ENCODE data around the gene HS3ST6. TPM values are rescaled to one million over a fixed set of nuclear protein-coding genes. Genes with fewer than 3 reads are reported as not detected.

The HS3ST6 gene
- total and polyA plus RNA-seq, 2 donors (not counting 3 experiments of a cell fraction or from before 2014, with no cell fraction given), result not detected

GRCh38 chr16:1903845-1904840, 14.1 kb downstream of the HS3ST6 start:
- ChIA-PET CTCF (interaction anchor here (1.5 kb wide), 1 partner anchor 12 kb away, joined by 3 read pairs; no protein-coding TSS in a partner anchor), POLR2A (no interaction called here)
- Histone ChIP-seq H4K20me1 (replicated peaks; ENCODE audit: control insufficient read depth, extremely low read depth, insufficient read depth, low read length) (no peaks in the 10 kb centered on the region), H3K4me2 (ENCODE audit: insufficient read depth, low read length) (no peak overlapping the region), H3K4me3 (replicated peaks in 1 of 3; ENCODE audit: insufficient read depth in 1 of 3, low read depth in 1 of 3, low read length in 3 of 3) (no peak overlapping the region), H3K4me1 (ENCODE audit: control insufficient read depth, extremely low read depth, insufficient read depth, low read length) (no peaks in the 10 kb centered on the region), H3K9me1 (replicated peaks; ENCODE audit: control insufficient read depth, extremely low read depth, insufficient read depth, low read length) (no peaks in the 10 kb centered on the region), H3K9me3 (replicated peaks; ENCODE audit: control insufficient read depth, insufficient read depth, low read length) (no peaks in the 10 kb centered on the region), H2AFZ (ENCODE audit: low read depth, low read length) (no peak overlapping the region), H3K27me3 (ENCODE audit: control insufficient read depth in 2 of 2, insufficient read depth in 2 of 2, low read length in 2 of 2) (peaks cover 5 to 6% of the 10 kb centered on the region in 2 experiments), H3K9ac (replicated peaks; ENCODE audit: extremely low read depth, insufficient read depth, low read length) (no peak overlapping the region), H3K79me2 (ENCODE audit: control insufficient read depth, insufficient read depth, low read length) (no peaks in the 10 kb centered on the region), H3K36me3 (ENCODE audit: control insufficient read depth in 2 of 2, extremely low read depth in 1 of 2, insufficient read depth in 2 of 2, low read length in 2 of 2) (no peaks in the 10 kb centered on the region), H3K27ac (ENCODE audit: insufficient read depth, low read depth, low read length) (no peak overlapping the region)
- TF ChIP-seq POLR2A (IDR thresholded peaks at IDR 0.05; ENCODE audit: low read depth, low read length), result no peak
- no peak for TF ChIP-seq POLR2AphosphoS5 (IDR thresholded peaks at IDR 0.05; ENCODE audit: insufficient read depth, low read depth, low read length)
- no peak for TF ChIP-seq JUN (IDR thresholded peaks at IDR 0.05; ENCODE audit: borderline replicate concordance, insufficient read depth, insufficient read length, low read depth)
- no peak for TF ChIP-seq MYC (IDR thresholded peaks at IDR 0.05; ENCODE audit: low read depth, low read length)
- DNase-seq (ENCODE audit: low read depth, low spot score) (no peak), FAIRE-seq (no peak)
- intact Hi-C loops (cut with micrococcal nuclease), result no loop called here
- dilution Hi-C loops (cut with MboI; ENCODE audit: extremely low pct_ligation_motif_present, low sequenced_read_pairs), result no loop called here
- BruUV-seq (replicated peaks), result no TSS peak

- no peak overlapping the region for H3K4me2 ChIP-seq (ENCODE audit: insufficient read depth, low read length)
- no peaks in the 10 kb centered on the region for H3K36me3 ChIP-seq (ENCODE audit: control insufficient read depth in 2 of 2, extremely low read depth in 1 of 2, insufficient read depth in 2 of 2, low read length in 2 of 2)
- no peaks in the 10 kb centered on the region for H3K4me1 ChIP-seq (ENCODE audit: control insufficient read depth, extremely low read depth, insufficient read depth, low read length)
- H2AFZ ChIP-seq (ENCODE audit: low read depth, low read length), result no peak overlapping the region
- no peaks in the 10 kb centered on the region for H3K79me2 ChIP-seq (ENCODE audit: control insufficient read depth, insufficient read depth, low read length)
- TF ChIP-seq EZH2 (IDR thresholded peaks at IDR 0.05; ENCODE audit: borderline replicate concordance, low read depth, low read length, severe bottlenecking) (no peak), POLR2AphosphoS5 (IDR thresholded peaks at IDR 0.05; ENCODE audit: insufficient read depth, low read depth, low read length) (no peak), POLR2A (IDR thresholded peaks at IDR 0.05; ENCODE audit: low read depth, low read length) (no peak), CTCF (IDR thresholded peaks at IDR 0.05; ENCODE audit: extremely low read depth in 1 of 2, insufficient read depth in 1 of 2, low read depth in 1 of 2, low read length in 2 of 2) (no peak), MAX (IDR thresholded peaks at IDR 0.05; ENCODE audit: insufficient read depth, insufficient read length) (no peak), MYC (IDR thresholded peaks at IDR 0.05; ENCODE audit: low read depth, low read length) (no peak), JUN (IDR thresholded peaks at IDR 0.05; ENCODE audit: borderline replicate concordance, insufficient read depth, insufficient read length, low read depth) (no peak), GATA2 (IDR thresholded peaks at IDR 0.05; ENCODE audit: insufficient read depth, insufficient read length, low read depth, low read length) (no peak), FOS (IDR thresholded peaks at IDR 0.05; ENCODE audit: borderline replicate concordance, insufficient read depth, low read length) (no peak)
- no peak overlapping the region for H3K4me3 ChIP-seq (replicated peaks in 1 of 3; ENCODE audit: insufficient read depth in 1 of 3, low read depth in 1 of 3, low read length in 3 of 3)
- no peaks in the 10 kb centered on the region for H3K9me3 ChIP-seq (replicated peaks; ENCODE audit: control insufficient read depth, insufficient read depth, low read length)
- BruUV-seq (replicated peaks), result no TSS peak
- H4K20me1 ChIP-seq (replicated peaks; ENCODE audit: control insufficient read depth, extremely low read depth, insufficient read depth, low read length), result no peaks in the 10 kb centered on the region
- dilution Hi-C loops (cut with MboI; ENCODE audit: extremely low pct_ligation_motif_present, low sequenced_read_pairs) (no loop called here), intact Hi-C loops (cut with micrococcal nuclease) (no loop called here)
- DNase-seq (ENCODE audit: low read depth, low spot score) (no peak), FAIRE-seq (no peak)
- no peak overlapping the region for H3K27ac ChIP-seq (ENCODE audit: insufficient read depth, low read depth, low read length)
- H3K9me1 ChIP-seq (replicated peaks; ENCODE audit: control insufficient read depth, extremely low read depth, insufficient read depth, low read length), result no peaks in the 10 kb centered on the region
- ChIA-PET POLR2A (no interaction called here), CTCF (interaction anchor here (1.3 kb wide), 1 partner anchor 13 kb away, joined by 3 read pairs; no protein-coding TSS in a partner anchor)
- H3K9ac ChIP-seq (replicated peaks; ENCODE audit: extremely low read depth, insufficient read depth, low read length), result no peak overlapping the region
- H3K27me3 ChIP-seq (ENCODE audit: control insufficient read depth in 2 of 2, insufficient read depth in 2 of 2, low read length in 2 of 2), result peaks cover 0 to 3% of the 10 kb centered on the region in 2 experiments
Observed at GRCh38 chr16:1903220-1903574, 15.0 kb downstream of the HS3ST6 start.
